PC-3 (cell line): ENCODE data around the gene AUTS2. TPM values are rescaled to one million over a fixed set of nuclear protein-coding genes. Genes with fewer than 3 reads are reported as not detected.

Source experiments
- ATAC-seq: fragments of 200-7000 bp; cut with Tn5 transposase; 2 replicates; pipeline ENCODE4 v1.9.1; 2020; ENCODE audit warnings: mild to moderate bottlenecking, moderate library complexity
- BruUV-seq: library from RNA; stranded (reverse); fragments of 400-500 nt; replicated peaks from 2 replicates; lab custom pipeline; 2021; lab: Mats Ljungman, UMichigan
- CTCF ChIA-PET: fragments of 300-600 bp; sonication (Branson Sonifier 250); formaldehyde crosslinking; loops from one replicate; lab custom pipeline; 2022; ENCODE audit warnings: antibody characterized with exemption; lab: Charles Lee
- POLR2A ChIA-PET: fragments of 300-600 bp; sonication (Branson Sonifier 250); formaldehyde crosslinking; loops from one replicate; lab custom pipeline; 2022; ENCODE audit warnings: antibody characterized with exemption; ENCODE audit not compliant: unreplicated experiment; lab: Charles Lee
- DNase-seq: peaks from one replicate; pipeline ENCODE4 v3.0.0-alpha.2; 2015
- H2AFZ ChIP-seq: fragments of 300-600 bp; sonication (generic); 2 replicates; pipeline ENCODE4 v1.6.0; 2016; ENCODE audit warnings: antibody characterized with exemption, low read length
- H3F3A ChIP-seq: fragments of 300-600 bp; sonication (generic); one replicate; pipeline ENCODE4 v1.6.0; 2017; ENCODE audit warnings: antibody characterized with exemption, low read length, control low read depth, mild to moderate bottlenecking; ENCODE audit not compliant: unreplicated experiment
- H3K27ac ChIP-seq: fragments of 300-600 bp; sonication (generic); 2 replicates; pipeline ENCODE4 v1.5.1; 2016; ENCODE audit warnings: mild to moderate bottlenecking, low read length
- H3K27me3 ChIP-seq: fragments of 300-600 bp; sonication (generic); 2 replicates; pipeline ENCODE4 v1.6.1; 2016; ENCODE audit warnings: low read length, mixed read lengths
- H3K36me3 ChIP-seq: fragments of 300-600 bp; sonication (generic); 2 replicates; pipeline ENCODE4 v1.6.1; 2016; ENCODE audit warnings: low read depth, mixed run types, low read length, mixed read lengths
- H3K4me1 ChIP-seq: fragments of 300-600 bp; sonication (generic); 2 replicates; pipeline ENCODE4 v1.5.1; 2016; ENCODE audit warnings: low read length; ENCODE audit not compliant: insufficient read depth
- H3K4me2 ChIP-seq: fragments of 300-600 bp; sonication (generic); 2 replicates; pipeline ENCODE4 v1.6.0; 2016; ENCODE audit warnings: low read length
- H3K4me3 ChIP-seq: fragments of 300-600 bp; sonication (generic); 2 replicates; pipeline ENCODE4 v1.5.1; 2016; ENCODE audit warnings: mild to moderate bottlenecking, low read length, mixed read lengths
- H3K79me2 ChIP-seq: fragments of 300-600 bp; sonication (generic); 2 replicates; pipeline ENCODE4 v1.6.1; 2017; ENCODE audit warnings: low read length, mixed read lengths
- H3K9ac ChIP-seq: fragments of 300-600 bp; sonication (generic); 2 replicates; pipeline ENCODE4 v1.6.0; 2016; ENCODE audit warnings: mild to moderate bottlenecking, low read length
- H3K9me2 ChIP-seq: fragments of 300-600 bp; sonication (generic); replicated peaks from 2 replicates; pipeline ENCODE4 v1.6.1; 2016; ENCODE audit warnings: mixed run types, low read length, mixed read lengths
- H3K9me3 ChIP-seq: fragments of 300-600 bp; sonication (generic); 2 replicates; pipeline ENCODE4 v1.6.1; 2016; ENCODE audit warnings: low read length, mixed read lengths
- H4K20me1 ChIP-seq: fragments of 300-600 bp; sonication (generic); 2 replicates; pipeline ENCODE4 v1.6.1; 2016; ENCODE audit warnings: low read length, mixed read lengths
- EZH2 ChIP-seq: fragments of 300-600 bp; sonication (generic); IDR thresholded peaks from one replicate; pipeline ENCODE4 v1.6.1; 2017; ENCODE audit warnings: antibody characterized with exemption, mild to moderate bottlenecking, low read length; ENCODE audit not compliant: unreplicated experiment
- EZH2phosphoT487 ChIP-seq: fragments of 300-600 bp; sonication (generic); IDR thresholded peaks from 2 replicates; pipeline ENCODE4 v1.6.1; 2018; ENCODE audit warnings: mild to moderate bottlenecking, antibody characterized with exemption, low read length, borderline replicate concordance
- intact Hi-C: fragments of 100-400 bp; cut with micrococcal nuclease; formaldehyde crosslinking; loops from 2 replicates; pipeline ENCODE4 v1.9.0; 2023
- total RNA-seq: library from RNA; depleted of rRNA; stranded (reverse); fragments of >200 nt; gene quantifications from 2 replicates; pipeline ENCODE4 v1.2.3, GENCODE V29; 2014
- TF ChIP-seq, protein P1 (sequence below): fragments of 300-600 bp; sonication (generic); conservative IDR thresholded peaks from 2 replicates; pipeline ENCODE4 v1.5.1; 2017; ENCODE audit warnings: antibody characterized with exemption, low read depth, mild to moderate bottlenecking, low read length

Gene AUTS2
- total RNA-seq, 1 experiment from 2014 or later: not detected

DNA sequence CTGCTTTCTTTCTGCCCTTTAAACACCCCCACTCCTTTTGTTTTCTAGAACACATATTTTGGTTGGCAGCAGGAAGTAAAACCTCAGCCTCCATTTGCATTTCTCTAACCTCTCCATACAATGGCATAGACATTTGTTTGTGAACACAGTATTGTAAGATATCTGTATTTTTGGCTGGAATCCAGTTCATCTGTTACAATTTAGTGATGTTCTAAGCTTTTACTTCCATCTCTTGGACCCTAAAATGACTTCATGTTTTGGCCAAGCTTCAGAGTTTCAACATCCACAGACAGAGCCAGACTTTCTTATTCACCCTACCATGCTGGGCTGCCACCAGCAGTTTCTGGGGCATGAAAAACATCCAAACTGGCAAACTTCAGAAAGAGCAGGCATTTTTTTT lies 21.1 kb upstream of the AUTS2 start:
- CTCF ChIA-PET: no interaction called here
- no peak overlapping the region for H2AFZ ChIP-seq
- no peaks in the 10 kb centered on the region for H3K4me1 ChIP-seq
- H3F3A ChIP-seq: no peaks in the 10 kb centered on the region
- H3K79me2 ChIP-seq: no peaks in the 10 kb centered on the region
- H3K9me3 ChIP-seq: no peaks in the 10 kb centered on the region
- H4K20me1 ChIP-seq: no peaks in the 10 kb centered on the region
- DNase-seq (no peak), ATAC-seq (no peak)
- H3K9me2 ChIP-seq: no peaks in the 10 kb centered on the region
- intact Hi-C loops: no loop called here
- no TSS peak for BruUV-seq
- POLR2A ChIA-PET: no interaction called here
- no peak overlapping the region for H3K9ac ChIP-seq
- H3K4me2 ChIP-seq: no peak overlapping the region
- no peaks in the 10 kb centered on the region for H3K36me3 ChIP-seq
- no peak overlapping the region for H3K27ac ChIP-seq
- H3K27me3 ChIP-seq: no peaks in the 10 kb centered on the region
- TF ChIP-seq, protein P1, sequence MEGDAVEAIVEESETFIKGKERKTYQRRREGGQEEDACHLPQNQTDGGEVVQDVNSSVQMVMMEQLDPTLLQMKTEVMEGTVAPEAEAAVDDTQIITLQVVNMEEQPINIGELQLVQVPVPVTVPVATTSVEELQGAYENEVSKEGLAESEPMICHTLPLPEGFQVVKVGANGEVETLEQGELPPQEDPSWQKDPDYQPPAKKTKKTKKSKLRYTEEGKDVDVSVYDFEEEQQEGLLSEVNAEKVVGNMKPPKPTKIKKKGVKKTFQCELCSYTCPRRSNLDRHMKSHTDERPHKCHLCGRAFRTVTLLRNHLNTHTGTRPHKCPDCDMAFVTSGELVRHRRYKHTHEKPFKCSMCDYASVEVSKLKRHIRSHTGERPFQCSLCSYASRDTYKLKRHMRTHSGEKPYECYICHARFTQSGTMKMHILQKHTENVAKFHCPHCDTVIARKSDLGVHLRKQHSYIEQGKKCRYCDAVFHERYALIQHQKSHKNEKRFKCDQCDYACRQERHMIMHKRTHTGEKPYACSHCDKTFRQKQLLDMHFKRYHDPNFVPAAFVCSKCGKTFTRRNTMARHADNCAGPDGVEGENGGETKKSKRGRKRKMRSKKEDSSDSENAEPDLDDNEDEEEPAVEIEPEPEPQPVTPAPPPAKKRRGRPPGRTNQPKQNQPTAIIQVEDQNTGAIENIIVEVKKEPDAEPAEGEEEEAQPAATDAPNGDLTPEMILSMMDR: no peak
- TF ChIP-seq EZH2phosphoT487 (no peak), EZH2 (no peak)
- H3K4me3 ChIP-seq: no peak overlapping the region

GRCh38 chr7:69585169-69585568 lies 13.1 kb upstream of the AUTS2 start:
- no peak overlapping the region for H3K4me2 ChIP-seq
- no peaks in the 10 kb centered on the region for H3K9me3 ChIP-seq
- H2AFZ ChIP-seq: no peak overlapping the region
- H3K4me1 ChIP-seq: no peaks in the 10 kb centered on the region
- H3K27ac ChIP-seq: no peak overlapping the region
- no peak for ATAC-seq
- ChIA-PET POLR2A (no interaction called here), CTCF (no interaction called here)
- H3K27me3 ChIP-seq: no peaks in the 10 kb centered on the region
- no peaks in the 10 kb centered on the region for H3K36me3 ChIP-seq
- no peak for DNase-seq
- H3K9ac ChIP-seq: no peak overlapping the region
- H3K9me2 ChIP-seq: no peaks in the 10 kb centered on the region
- H3K4me3 ChIP-seq: no peak overlapping the region
- BruUV-seq: no TSS peak
- intact Hi-C loops: no loop called here
- H3F3A ChIP-seq: no peaks in the 10 kb centered on the region
- H3K79me2 ChIP-seq: no peaks in the 10 kb centered on the region
- no peaks in the 10 kb centered on the region for H4K20me1 ChIP-seq
- TF ChIP-seq EZH2: no peak

DNA sequence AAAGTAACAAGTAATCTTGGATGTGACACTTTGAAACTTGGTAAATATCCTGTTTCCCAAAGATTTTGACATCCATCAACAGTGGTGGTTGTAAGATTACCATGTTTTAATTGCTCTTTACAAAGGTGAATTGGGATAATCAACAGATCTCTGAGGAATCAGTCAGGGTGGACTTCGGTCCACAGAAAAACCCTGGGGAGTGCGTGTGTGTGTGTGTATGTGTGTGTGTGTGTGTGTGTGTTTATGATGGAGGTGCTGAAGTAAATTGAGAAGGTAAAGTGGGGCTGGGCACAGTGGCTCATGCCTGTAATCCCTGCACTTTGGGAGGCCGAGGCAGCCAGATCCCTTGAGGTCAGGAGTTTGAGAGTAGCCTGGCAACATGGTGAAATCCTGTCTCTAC lies 12.0 kb upstream of the AUTS2 start:
- ChIA-PET POLR2A (no interaction called here), CTCF (no interaction called here)
- H3K9me3 ChIP-seq: no peaks in the 10 kb centered on the region
- no peak overlapping the region for H2AFZ ChIP-seq
- DNase-seq (no peak), ATAC-seq (no peak)
- intact Hi-C loops: no loop called here
- H4K20me1 ChIP-seq: no peaks in the 10 kb centered on the region
- TF ChIP-seq EZH2 (no peak), EZH2phosphoT487 (no peak)
- TF ChIP-seq, protein P1: no peak
- H3K27me3 ChIP-seq: no peaks in the 10 kb centered on the region
- H3K4me2 ChIP-seq: no peak overlapping the region
- no peaks in the 10 kb centered on the region for H3K9me2 ChIP-seq
- BruUV-seq: no TSS peak
- H3K9ac ChIP-seq: no peak overlapping the region
- H3F3A ChIP-seq: no peaks in the 10 kb centered on the region
- no peak overlapping the region for H3K27ac ChIP-seq
- H3K4me3 ChIP-seq: no peak overlapping the region
- H3K36me3 ChIP-seq: no peaks in the 10 kb centered on the region
- no peaks in the 10 kb centered on the region for H3K4me1 ChIP-seq
- H3K79me2 ChIP-seq: no peaks in the 10 kb centered on the region
